Pancreas (tissue), 10 donors: ENCODE data around the gene PCDHGA4. TPM values are rescaled to one million over a fixed set of nuclear protein-coding genes. Genes with fewer than 3 reads are reported as not detected.
A peak's percentile ranks its signal among the peaks of the same experiment; 100 is the strongest.
"Not testable (repeated sequence)": the region's sequence is repeated elsewhere in the genome, so short reads cannot be mapped to it uniquely, and the experiment has no call there.

ENCODE experiments used
- ATAC-seq, 4 donors: fragments of 200-7000 bp; cut with Tn5 transposase; one replicate each; pipeline versions ENCODE4 v1.8.0 to v1.9.1; 2020; ENCODE audit warnings: mild to moderate bottlenecking in 4 of 4, moderate library complexity in 4 of 4
- DNase-seq, 6 donors: peaks; one replicate each; pipeline ENCODE4 v3.0.0-alpha.2; 2020
- FAIRE-seq: peaks from 2 replicates; lab custom pipeline; 2012; peaks lifted over from hg19 to GRCh38; lab: Jason Lieb, UNC
- H3K27ac ChIP-seq, 4 donors: fragments of 200-600 bp; sonication (generic); 1 replicate in 3 of 4; 2 replicates in 1 of 4; pipeline versions ENCODE4 v1.5.0 to v1.8.0; 2020
- H3K27me3 ChIP-seq, 4 donors: fragments of 200-600 bp; one replicate each; pipeline ENCODE4 v1.8.0; 2021
- H3K36me3 ChIP-seq, 3 donors: fragments of 200-600 bp; sonication (generic) in 1 of 3; one replicate each; pipeline versions ENCODE4 v1.5.0 to v1.8.0; 2020 to 2021
- H3K4me1 ChIP-seq, 3 donors: fragments of 200-600 bp; one replicate each; pipeline ENCODE4 v1.8.0; 2021
- H3K4me3 ChIP-seq, 4 donors: fragments of 200-600 bp; sonication (generic) in 2 of 4; one replicate each; pipeline versions ENCODE4 v1.5.0 to v1.8.0; 2020 to 2021
- H3K9me3 ChIP-seq, 4 donors: fragments of 200-600 bp; one replicate each; pipeline ENCODE4 v1.8.0; 2021
- CTCF ChIP-seq, 4 donors: fragments of 200-600 bp; sonication (generic) in 3 of 4; IDR thresholded peaks; one replicate each; pipeline versions ENCODE4 v1.5.0 to v1.8.0; 2021; ENCODE audit warnings: antibody characterized with exemption in 4 of 4
- WGBS, 2 donors: extraction: QIAGEN DNeasy Blood & Tissue Kit; methylation state at CpG; one replicate each; pipeline ENCODE4 v1.1.7; 2013; 5-methylcytosine and 5-hydroxymethylcytosine counted together
- intact Hi-C, 3 donors: fragments of 100-400 bp; cut with DNase I; formaldehyde crosslinking; loops; one replicate each; pipeline versions ENCODE4 v1.11.1 to v1.14.2; 2022
- polyA plus RNA-seq, 2 donors: library from polyadenylated mRNA; stranded (reverse); fragments of 200-250 nt; gene quantifications; one replicate each; pipeline ENCODE4 v1.2.3, GENCODE V29; 2013
- total RNA-seq, 6 donors: library from RNA; stranded (reverse); fragmentation: NEBNext Ultra II Directional in 4 of 6; extraction: Animal tissue kit (Norgen Biotek cat#: 25700) in 4 of 6; gene quantifications; one replicate each; pipeline versions ENCODE4 v1.2.1 to v1.2.4, GENCODE V29; 2021 to 2023
- donor health status: healthy with polysubstance abuse.
- donor health status: DM: no; HTN: no; CAD: no; lungs with moderate emphysema.
- donor health status: DM: no; HTN: no; CAD: no.
- donor health status: control.
- donor health status: control.
- donor health status: Bipolar disorder and iron deficiency.
- donor health status: DM: yes; HTN: yes; CAD: no.
- donor health status: DM: no; HTN: no; CAD: no.
- donor health status: DM: no; HTN: no; CAD: no.
- donor health status: DM: yes; HTN: yes; CAD: no.

Gene PCDHGA4
- total and polyA plus RNA-seq, 8 donors = 0.61 to 2.9 (median 2.0) TPM

GRCh38 chr5:141392429-141393198, 37.8 kb downstream of the PCDHGA4 start, which contains the start of gene PCDHGA8:
Gene PCDHGA8, plus strand, starts transcription at chr5:141392633. Its CDS starts 181 bp downstream, at chr5:141392814.
- Histone ChIP-seq H3K4me3 (no peak within 1 kb of the TSS), H3K4me1 (no peaks in the 10 kb centered on the region), H3K9me3 (peaks cover 0 to 34% (median 2%) of the 10 kb centered on the region in 4 donors), H3K36me3 (no peaks in the 10 kb centered on the region), H3K27me3 (no peaks in the 10 kb centered on the region), H3K27ac (no peak within 1 kb of the TSS)
- WGBS, 2 donors = 26 to 28% methylated on average over 38 of the region's 38 CpGs
- intact Hi-C loops = no loop called here
- no peak for TF ChIP-seq CTCF (IDR thresholded peaks at IDR 0.05)
- DNase-seq = peak in 1 of 6 donors; percentile 31
- no peak for FAIRE-seq
- no peak for ATAC-seq

- Histone ChIP-seq H3K4me3 (no peak overlapping the region), H3K27ac (no peak overlapping the region), H3K9me3 (peaks cover 0 to 34% (median 2%) of the 10 kb centered on the region in 4 donors), H3K36me3 (no peaks in the 10 kb centered on the region), H3K27me3 (no peaks in the 10 kb centered on the region), H3K4me1 (no peaks in the 10 kb centered on the region)
- no peak for ATAC-seq
- intact Hi-C loops = no loop called here
- 24 to 29% methylated on average over 21 of the region's 21 CpGs for WGBS, 2 donors
- no peak for FAIRE-seq
- no peak for TF ChIP-seq CTCF (IDR thresholded peaks at IDR 0.05)
- peak in 1 of 6 donors; percentile 23 for DNase-seq
Observed at GRCh38 chr5:141393267-141393666, 38.4 kb downstream of the PCDHGA4 start.

- H3K4me3 ChIP-seq, H3K27me3 ChIP-seq, intact Hi-C loops, H3K27ac ChIP-seq, H3K4me1 ChIP-seq, ATAC-seq, H3K36me3 ChIP-seq, FAIRE-seq: not testable (repeated sequence)
- peaks cover 0 to 24% (median 2%) of the 10 kb centered on the region in 4 donors for H3K9me3 ChIP-seq
- DNase-seq = peak in 1 of 6 donors; percentile 27
- WGBS, 2 donors = 22 to 25% methylated on average over 36 to 46 of the region's 53 CpGs
Observed at GRCh38 chr5:141394401-141395187, 39.8 kb downstream of the PCDHGA4 start.

GRCh38 chr5:141397756-141398551, 43.1 kb downstream of the PCDHGA4 start, which contains the start of gene PCDHGB5:
Gene PCDHGB5, plus strand, starts transcription at chr5:141397947. Its CDS starts 181 bp downstream, at chr5:141398128.
- H3K4me1 ChIP-seq, intact Hi-C loops, FAIRE-seq, H3K27me3 ChIP-seq, H3K36me3 ChIP-seq, H3K27ac ChIP-seq: not testable (repeated sequence)
- peak in 3 of 4 donors; percentile 35 to 44 (median 41) for TF ChIP-seq CTCF (IDR thresholded peaks at IDR 0.05)
- H3K9me3 ChIP-seq = peaks cover 0 to 17% (median 2%) of the 10 kb centered on the region in 4 donors
- peak within 1 kb of the TSS in 2 of 4 donors; percentile 8 to 37 for H3K4me3 ChIP-seq
- 1 to 5% methylated on average over 24 to 25 of the region's 43 CpGs for WGBS, 2 donors
- ATAC-seq (peak; percentile 94 to 100 (median 98)), DNase-seq (peak in 4 of 6 donors; percentile 33 to 69 (median 45))
